Measurements from ENCODE around the gene CRYBG3.

CRYBG3 gene

DNA sequence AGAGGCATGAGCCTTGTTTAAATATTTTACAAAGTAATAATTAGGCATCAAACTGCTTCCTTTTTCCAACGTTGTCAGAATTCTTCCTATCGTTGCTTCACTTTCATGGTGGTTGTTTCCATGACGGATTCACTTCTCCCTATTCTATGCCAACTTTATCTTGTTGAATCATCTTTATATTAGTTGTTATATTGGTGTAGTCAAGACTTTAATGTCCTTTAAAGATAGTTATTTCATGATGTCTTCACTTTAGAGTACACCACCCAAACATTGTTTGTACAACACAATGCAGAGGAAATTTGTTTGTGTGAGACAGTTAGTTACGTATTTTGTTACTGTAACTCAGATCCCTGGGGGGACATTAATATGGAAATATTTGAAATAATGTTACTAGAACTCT, 61.9 kb downstream of the CRYBG3 start:
- Histone ChIP-seq H3K27me3 (ENCODE audit: control insufficient read depth, insufficient read depth, low read length) (no peaks in the 10 kb centered on the region), H3K27ac (no peak overlapping the region), H3K36me3 (ENCODE audit: control insufficient read depth, insufficient read depth, low read length) (no peaks in the 10 kb centered on the region), H3K4me1 (peaks cover 4% of the 10 kb centered on the region), H3K79me2 (no peaks in the 10 kb centered on the region), H2AFZ (no peak overlapping the region), H3K9ac (no peak overlapping the region), H3K9me3 (ENCODE audit: control insufficient read depth, low read length) (no peaks in the 10 kb centered on the region), H3K4me2 (ENCODE audit: low read length) (no peak overlapping the region), H3K4me3 (ENCODE audit: low read depth, low read length) (no peak overlapping the region)
- TF ChIP-seq, protein P1, sequence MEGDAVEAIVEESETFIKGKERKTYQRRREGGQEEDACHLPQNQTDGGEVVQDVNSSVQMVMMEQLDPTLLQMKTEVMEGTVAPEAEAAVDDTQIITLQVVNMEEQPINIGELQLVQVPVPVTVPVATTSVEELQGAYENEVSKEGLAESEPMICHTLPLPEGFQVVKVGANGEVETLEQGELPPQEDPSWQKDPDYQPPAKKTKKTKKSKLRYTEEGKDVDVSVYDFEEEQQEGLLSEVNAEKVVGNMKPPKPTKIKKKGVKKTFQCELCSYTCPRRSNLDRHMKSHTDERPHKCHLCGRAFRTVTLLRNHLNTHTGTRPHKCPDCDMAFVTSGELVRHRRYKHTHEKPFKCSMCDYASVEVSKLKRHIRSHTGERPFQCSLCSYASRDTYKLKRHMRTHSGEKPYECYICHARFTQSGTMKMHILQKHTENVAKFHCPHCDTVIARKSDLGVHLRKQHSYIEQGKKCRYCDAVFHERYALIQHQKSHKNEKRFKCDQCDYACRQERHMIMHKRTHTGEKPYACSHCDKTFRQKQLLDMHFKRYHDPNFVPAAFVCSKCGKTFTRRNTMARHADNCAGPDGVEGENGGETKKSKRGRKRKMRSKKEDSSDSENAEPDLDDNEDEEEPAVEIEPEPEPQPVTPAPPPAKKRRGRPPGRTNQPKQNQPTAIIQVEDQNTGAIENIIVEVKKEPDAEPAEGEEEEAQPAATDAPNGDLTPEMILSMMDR (IDR thresholded peaks at IDR 0.05), result no peak

DNA sequence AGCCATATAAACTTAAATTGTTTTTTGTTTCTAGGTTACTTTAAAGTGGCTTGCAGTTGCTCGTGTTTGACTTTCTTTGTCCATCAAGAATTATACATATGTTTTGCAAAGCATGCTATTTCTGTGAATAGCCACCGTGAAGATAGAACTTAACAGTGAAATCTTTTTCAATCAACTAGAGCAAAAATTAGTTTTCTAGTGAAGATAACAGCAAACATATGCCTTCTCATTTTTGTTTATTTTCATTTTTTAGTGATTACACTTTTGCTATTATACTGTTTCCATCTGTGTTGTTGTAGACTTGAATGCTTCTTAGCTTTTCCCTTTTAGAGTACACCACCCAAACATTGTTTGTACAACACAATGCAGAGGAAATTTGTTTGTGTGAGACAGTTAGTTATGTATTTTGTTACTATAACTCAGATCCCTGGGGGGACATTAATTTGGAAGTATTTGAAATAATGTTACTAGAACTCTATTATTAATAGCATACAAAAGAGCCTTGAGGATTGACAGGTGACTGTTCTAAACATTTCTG, 62.8 kb downstream of the CRYBG3 start:
- Histone ChIP-seq H3K27ac (no peak overlapping the region), H2AFZ (no peak overlapping the region), H3K27me3 (ENCODE audit: control insufficient read depth, insufficient read depth, low read length) (no peaks in the 10 kb centered on the region), H3K4me2 (ENCODE audit: low read length) (no peak overlapping the region), H3K4me3 (ENCODE audit: low read depth, low read length) (no peak overlapping the region), H3K4me1 (peaks cover 4% of the 10 kb centered on the region), H3K79me2 (no peaks in the 10 kb centered on the region), H3K9ac (no peak overlapping the region), H3K9me3 (ENCODE audit: control insufficient read depth, low read length) (no peaks in the 10 kb centered on the region), H3K36me3 (ENCODE audit: control insufficient read depth, insufficient read depth, low read length) (no peaks in the 10 kb centered on the region)
- TF ChIP-seq, protein P1 (IDR thresholded peaks at IDR 0.05), result no peak

DNA sequence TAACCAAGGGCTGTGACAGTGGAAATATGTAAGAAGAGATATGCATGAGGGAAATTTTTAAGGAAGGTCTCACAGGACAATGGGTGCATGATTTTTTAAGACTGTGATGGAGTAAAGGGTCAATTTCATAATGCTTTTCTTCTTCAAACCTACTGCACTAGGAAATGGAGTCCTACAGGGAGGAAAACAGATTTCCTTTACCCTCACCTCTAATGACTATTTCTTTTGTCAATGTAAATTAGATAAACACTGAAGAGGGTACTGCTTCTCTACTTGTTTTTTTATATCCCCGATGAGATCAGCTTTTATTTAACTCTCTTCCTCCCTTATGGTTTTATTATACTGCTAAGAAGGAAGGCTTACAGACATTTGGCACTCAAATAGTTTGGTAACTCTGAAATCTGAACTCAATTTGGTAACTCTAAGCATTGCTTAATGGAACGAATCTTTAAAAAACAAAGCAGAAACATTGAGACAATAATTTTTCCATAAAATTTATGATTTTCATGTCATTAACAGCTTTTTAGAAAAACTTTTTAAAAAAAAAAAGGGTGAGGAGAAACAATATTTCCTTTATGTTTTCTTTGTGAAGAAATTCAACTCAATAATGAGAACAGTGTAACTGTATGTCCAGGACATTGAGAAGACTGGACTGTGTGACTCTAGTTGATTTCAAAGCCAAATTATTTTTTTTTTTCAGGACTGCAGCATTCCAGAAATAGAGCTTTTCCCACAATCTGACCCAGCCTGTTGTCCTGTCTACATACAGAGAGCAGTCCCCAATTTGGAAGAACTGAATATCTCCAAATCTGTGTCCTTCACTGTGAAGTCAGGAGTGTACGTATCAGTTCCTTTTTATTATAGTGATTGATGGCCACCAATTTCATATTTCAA, 64.4 kb downstream of the CRYBG3 start:
- Histone ChIP-seq H3K36me3 (ENCODE audit: control insufficient read depth, insufficient read depth, low read length) (no peaks in the 10 kb centered on the region), H3K27me3 (ENCODE audit: control insufficient read depth, insufficient read depth, low read length) (no peaks in the 10 kb centered on the region), H3K4me2 (ENCODE audit: low read length) (no peak overlapping the region), H2AFZ (no peak overlapping the region), H3K9ac (no peak overlapping the region), H3K9me3 (ENCODE audit: control insufficient read depth, low read length) (no peaks in the 10 kb centered on the region), H3K4me3 (ENCODE audit: low read depth, low read length) (no peak overlapping the region), H3K4me1 (peaks cover 4% of the 10 kb centered on the region), H3K79me2 (no peaks in the 10 kb centered on the region), H3K27ac (no peak overlapping the region)
- TF ChIP-seq, protein P1 (IDR thresholded peaks at IDR 0.05), result no peak

DNA sequence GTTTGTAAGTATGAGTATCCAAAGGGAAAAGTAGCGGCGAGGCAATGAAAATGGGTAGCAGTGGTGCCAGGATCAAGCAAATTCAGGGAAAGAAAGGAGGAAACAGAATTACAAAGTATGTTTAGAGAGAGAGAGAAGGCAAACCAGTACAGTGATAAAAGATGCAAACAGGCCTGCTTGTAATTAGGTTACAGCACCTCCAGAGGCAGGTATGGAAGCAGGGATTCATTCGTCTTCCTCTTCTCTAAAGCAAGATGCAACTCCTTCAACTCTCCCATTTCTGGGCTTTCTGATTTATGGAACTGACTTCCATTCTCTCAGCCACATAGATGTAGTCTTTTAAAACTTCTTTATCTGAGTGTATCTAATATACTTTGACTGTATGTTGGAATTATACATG, 68.0 kb downstream of the CRYBG3 start:
- Histone ChIP-seq H3K36me3 (ENCODE audit: control insufficient read depth, insufficient read depth, low read length) (no peaks in the 10 kb centered on the region), H3K27ac (no peak overlapping the region), H3K9ac (no peak overlapping the region), H3K9me3 (ENCODE audit: control insufficient read depth, low read length) (no peaks in the 10 kb centered on the region), H3K4me1 (no peaks in the 10 kb centered on the region), H3K4me3 (ENCODE audit: low read depth, low read length) (no peak overlapping the region), H3K4me2 (ENCODE audit: low read length) (no peak overlapping the region), H2AFZ (no peak overlapping the region), H3K79me2 (no peaks in the 10 kb centered on the region), H3K27me3 (ENCODE audit: control insufficient read depth, insufficient read depth, low read length) (no peaks in the 10 kb centered on the region)
- TF ChIP-seq, protein P1 (IDR thresholded peaks at IDR 0.05), result no peak

All from parathyroid adenoma (tissue), 2 donors.